ENCODE data around the gene MECR. TPM values are rescaled to one million over a fixed set of nuclear protein-coding genes. Genes with fewer than 3 reads are reported as not detected.

Gene MECR
- total RNA-seq, 1 experiment from 2014 or later = 42.9 TPM

DNA sequence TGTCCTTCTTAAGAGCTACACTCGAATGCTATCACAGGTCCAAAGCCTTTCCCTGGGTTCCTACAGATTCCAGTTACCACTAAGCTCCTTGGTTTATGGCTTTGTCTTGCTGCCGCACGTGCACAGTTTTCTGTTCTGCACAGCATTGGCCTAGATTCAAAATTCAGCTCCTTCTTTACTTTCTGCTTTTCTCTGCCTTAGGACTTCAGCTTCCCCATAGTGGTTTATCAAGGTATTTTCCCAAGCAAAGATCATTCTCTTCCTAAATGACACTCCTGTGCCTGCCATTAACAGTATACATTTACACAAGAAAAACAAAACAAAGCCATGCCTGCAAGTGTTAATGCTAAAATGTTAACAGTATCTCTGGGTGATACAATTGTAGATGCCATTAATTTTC lies 47.4 kb upstream of the MECR start:
- Histone ChIP-seq H3K9me3 (ENCODE audit: control insufficient read depth in 1 of 2, insufficient read depth in 1 of 2, low read depth in 1 of 2, low read length in 2 of 2) (no peaks in the 10 kb centered on the region), H3K79me2 (ENCODE audit: insufficient read depth, low read length) (no peaks in the 10 kb centered on the region), H2AFZ (ENCODE audit: low read depth, low read length, poor library complexity, severe bottlenecking) (no peak overlapping the region), H3K27me3 (ENCODE audit: insufficient read depth, low read length) (no peaks in the 10 kb centered on the region), H3K27ac (ENCODE audit: low read depth, low read length) (no peak overlapping the region), H3K36me3 (ENCODE audit: control insufficient read depth in 1 of 2, insufficient read depth in 2 of 2, low read length in 2 of 2) (no peaks in the 10 kb centered on the region), H3K9ac (ENCODE audit: low read length) (no peak overlapping the region), H3K4me2 (ENCODE audit: low read length) (no peak overlapping the region), H3K9me2 (ENCODE audit: insufficient read depth) (no peaks in the 10 kb centered on the region), H3K4me3 (replicated peaks in 1 of 2; ENCODE audit: low read depth in 1 of 2, low read length in 2 of 2) (no peak overlapping the region), H4K20me1 (ENCODE audit: insufficient read depth) (no peaks in the 10 kb centered on the region), H3K4me1 (ENCODE audit: control insufficient read depth in 1 of 2, insufficient read depth in 2 of 2, low read length in 2 of 2) (peaks cover 4 to 15% of the 10 kb centered on the region in 2 experiments; a peak in 3 of 4 replicates)
- intact Hi-C loops (cut with micrococcal nuclease) = no loop called here
- CTCF ChIA-PET = no interaction called here
- RAD21 ChIA-PET (ENCODE audit: low non-redundant PET in 1 of 2, low total read pairs in 2 of 2, uncharacterized antibody in 2 of 2, unreplicated experiment in 2 of 2) = no interaction called here
- ATAC-seq = no peak
- TF ChIP-seq ELF1 (IDR thresholded peaks at IDR 0.05; ENCODE audit: borderline replicate concordance, low read depth) = no peak
- POLR2A ChIA-PET = no interaction called here
- DNase-seq (ENCODE audit: low read depth, low spot score) = no peak
- BruUV-seq (replicated peaks) = no TSS peak

DNA sequence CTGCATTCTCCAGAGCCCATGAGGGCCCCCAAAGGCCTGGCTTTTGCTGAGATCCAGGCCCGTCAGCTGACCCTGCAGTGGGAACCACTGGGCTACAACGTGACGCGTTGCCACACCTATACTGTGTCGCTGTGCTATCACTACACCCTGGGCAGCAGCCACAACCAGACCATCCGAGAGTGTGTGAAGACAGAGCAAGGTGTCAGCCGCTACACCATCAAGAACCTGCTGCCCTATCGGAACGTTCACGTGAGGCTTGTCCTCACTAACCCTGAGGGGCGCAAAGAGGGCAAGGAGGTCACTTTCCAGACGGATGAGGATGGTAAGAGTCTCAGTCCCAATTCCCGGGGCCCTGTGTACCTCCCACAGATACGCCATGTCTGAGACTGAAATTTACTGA lies 44.7 kb upstream of the MECR start:
- Histone ChIP-seq H3K9me2 (ENCODE audit: insufficient read depth) (no peaks in the 10 kb centered on the region), H2AFZ (ENCODE audit: low read depth, low read length, poor library complexity, severe bottlenecking) (no peak overlapping the region), H3K4me1 (ENCODE audit: control insufficient read depth in 1 of 2, insufficient read depth in 2 of 2, low read length in 2 of 2) (peaks cover 16 to 20% of the 10 kb centered on the region in 2 experiments), H3K27ac (ENCODE audit: low read depth, low read length) (no peak overlapping the region), H3K27me3 (ENCODE audit: insufficient read depth, low read length) (no peaks in the 10 kb centered on the region), H3K4me2 (ENCODE audit: low read length) (no peak overlapping the region), H3K36me3 (ENCODE audit: control insufficient read depth in 1 of 2, insufficient read depth in 2 of 2, low read length in 2 of 2) (no peaks in the 10 kb centered on the region), H3K79me2 (ENCODE audit: insufficient read depth, low read length) (no peaks in the 10 kb centered on the region), H3K9ac (ENCODE audit: low read length) (no peak overlapping the region), H4K20me1 (ENCODE audit: insufficient read depth) (no peaks in the 10 kb centered on the region), H3K4me3 (replicated peaks in 1 of 2; ENCODE audit: low read depth in 1 of 2, low read length in 2 of 2) (no peak overlapping the region), H3K9me3 (ENCODE audit: control insufficient read depth in 1 of 2, insufficient read depth in 1 of 2, low read depth in 1 of 2, low read length in 2 of 2) (no peaks in the 10 kb centered on the region)
- intact Hi-C loops (cut with micrococcal nuclease) = no loop called here
- POLR2A ChIA-PET = interaction anchor here (0.6 kb wide), 1 partner anchor 18 kb away, joined by 3 read pairs; no protein-coding TSS in a partner anchor
- RAD21 ChIA-PET (ENCODE audit: low non-redundant PET in 1 of 2, low total read pairs in 2 of 2, uncharacterized antibody in 2 of 2, unreplicated experiment in 2 of 2) = no interaction called here
- DNase-seq (ENCODE audit: low read depth, low spot score) = no peak
- no TSS peak for BruUV-seq (replicated peaks)
- ATAC-seq = no peak
- CTCF ChIA-PET = no interaction called here
- TF ChIP-seq SRF (IDR thresholded peaks at IDR 0.05; ENCODE audit: low read depth) (no peak), ELF1 (IDR thresholded peaks at IDR 0.05; ENCODE audit: borderline replicate concordance, low read depth) (no peak), EGR1 (IDR thresholded peaks at IDR 0.05; ENCODE audit: low read depth) (no peak), ZNF274 (IDR thresholded peaks at IDR 0.05; ENCODE audit: low read depth, low read length) (no peak), TCF7L2 (IDR thresholded peaks at IDR 0.05; ENCODE audit: borderline replicate concordance, extremely low read depth, insufficient read depth, insufficient read length) (no peak), CBX3 (IDR thresholded peaks at IDR 0.05; ENCODE audit: low read depth) (no peak), RAD21 (IDR thresholded peaks at IDR 0.05; ENCODE audit: low read depth) (no peak), EZH2phosphoT487 (IDR thresholded peaks at IDR 0.05; ENCODE audit: borderline replicate concordance) (no peak), ZFX (IDR thresholded peaks at IDR 0.05) (no peak), POLR2AphosphoS5 (IDR thresholded peaks at IDR 0.05; ENCODE audit: low read depth, low read length) (no peak), YY1 (IDR thresholded peaks at IDR 0.05; ENCODE audit: extremely low read depth, insufficient replicate concordance, low read depth, low read length) (no peak), SP1 (IDR thresholded peaks at IDR 0.05; ENCODE audit: low read depth) (no peak), FOSL1 (IDR thresholded peaks at IDR 0.05; ENCODE audit: low read depth) (no peak)
- TF ChIP-seq, protein P1, sequence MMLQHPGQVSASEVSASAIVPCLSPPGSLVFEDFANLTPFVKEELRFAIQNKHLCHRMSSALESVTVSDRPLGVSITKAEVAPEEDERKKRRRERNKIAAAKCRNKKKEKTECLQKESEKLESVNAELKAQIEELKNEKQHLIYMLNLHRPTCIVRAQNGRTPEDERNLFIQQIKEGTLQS (IDR thresholded peaks at IDR 0.05) = no peak
- TF ChIP-seq, protein P2, sequence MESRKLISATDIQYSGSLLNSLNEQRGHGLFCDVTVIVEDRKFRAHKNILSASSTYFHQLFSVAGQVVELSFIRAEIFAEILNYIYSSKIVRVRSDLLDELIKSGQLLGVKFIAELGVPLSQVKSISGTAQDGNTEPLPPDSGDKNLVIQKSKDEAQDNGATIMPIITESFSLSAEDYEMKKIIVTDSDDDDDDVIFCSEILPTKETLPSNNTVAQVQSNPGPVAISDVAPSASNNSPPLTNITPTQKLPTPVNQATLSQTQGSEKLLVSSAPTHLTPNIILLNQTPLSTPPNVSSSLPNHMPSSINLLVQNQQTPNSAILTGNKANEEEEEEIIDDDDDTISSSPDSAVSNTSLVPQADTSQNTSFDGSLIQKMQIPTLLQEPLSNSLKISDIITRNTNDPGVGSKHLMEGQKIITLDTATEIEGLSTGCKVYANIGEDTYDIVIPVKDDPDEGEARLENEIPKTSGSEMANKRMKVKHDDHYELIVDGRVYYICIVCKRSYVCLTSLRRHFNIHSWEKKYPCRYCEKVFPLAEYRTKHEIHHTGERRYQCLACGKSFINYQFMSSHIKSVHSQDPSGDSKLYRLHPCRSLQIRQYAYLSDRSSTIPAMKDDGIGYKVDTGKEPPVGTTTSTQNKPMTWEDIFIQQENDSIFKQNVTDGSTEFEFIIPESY (IDR thresholded peaks at IDR 0.05; ENCODE audit: extremely low read depth, insufficient replicate concordance, low read length) = no peak
- TF ChIP-seq, protein P3, sequence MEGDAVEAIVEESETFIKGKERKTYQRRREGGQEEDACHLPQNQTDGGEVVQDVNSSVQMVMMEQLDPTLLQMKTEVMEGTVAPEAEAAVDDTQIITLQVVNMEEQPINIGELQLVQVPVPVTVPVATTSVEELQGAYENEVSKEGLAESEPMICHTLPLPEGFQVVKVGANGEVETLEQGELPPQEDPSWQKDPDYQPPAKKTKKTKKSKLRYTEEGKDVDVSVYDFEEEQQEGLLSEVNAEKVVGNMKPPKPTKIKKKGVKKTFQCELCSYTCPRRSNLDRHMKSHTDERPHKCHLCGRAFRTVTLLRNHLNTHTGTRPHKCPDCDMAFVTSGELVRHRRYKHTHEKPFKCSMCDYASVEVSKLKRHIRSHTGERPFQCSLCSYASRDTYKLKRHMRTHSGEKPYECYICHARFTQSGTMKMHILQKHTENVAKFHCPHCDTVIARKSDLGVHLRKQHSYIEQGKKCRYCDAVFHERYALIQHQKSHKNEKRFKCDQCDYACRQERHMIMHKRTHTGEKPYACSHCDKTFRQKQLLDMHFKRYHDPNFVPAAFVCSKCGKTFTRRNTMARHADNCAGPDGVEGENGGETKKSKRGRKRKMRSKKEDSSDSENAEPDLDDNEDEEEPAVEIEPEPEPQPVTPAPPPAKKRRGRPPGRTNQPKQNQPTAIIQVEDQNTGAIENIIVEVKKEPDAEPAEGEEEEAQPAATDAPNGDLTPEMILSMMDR (IDR thresholded peaks at IDR 0.05 in 2 of 3, conservative IDR thresholded peaks at IDR 0.05 in 1 of 3; ENCODE audit: borderline replicate concordance in 1 of 3, insufficient read depth in 1 of 3, low read depth in 2 of 3, low read length in 2 of 3) = no peak
